Vagina (tissue), 2 donors: Measurements from ENCODE around the gene RPF1. TPM values are rescaled to one million over a fixed set of nuclear protein-coding genes. Genes with fewer than 3 reads are reported as not detected.
"Not testable (repeated sequence)": the region's sequence is repeated elsewhere in the genome, so short reads cannot be mapped to it uniquely, and the experiment has no call there.

Experiments
- DNase-seq, 2 donors: peaks; one replicate each; pipeline ENCODE4 v3.0.0-alpha.2; 2017; ENCODE audit errors: extremely low spot score in 2 of 2
- H3K27ac ChIP-seq: fragments of 200-600 bp; sonication (generic); one replicate; pipeline ENCODE4 v1.5.1; 2019
- H3K27me3 ChIP-seq: fragments of 200-600 bp; sonication (generic); one replicate; pipeline ENCODE4 v1.5.1; 2019
- H3K36me3 ChIP-seq, 2 donors: fragments of 200-600 bp; sonication (generic); one replicate each; pipeline ENCODE4 v1.5.1; 2017 to 2019
- H3K4me1 ChIP-seq: fragments of 200-600 bp; sonication (generic); one replicate; pipeline ENCODE4 v1.5.1; 2019
- H3K4me3 ChIP-seq, 2 donors: fragments of 200-600 bp; sonication (generic); 1 replicate in 1 of 2; 2 replicates in 1 of 2; pipeline ENCODE4 v1.5.1; 2016 to 2019
- H3K9me3 ChIP-seq: fragments of 200-600 bp; sonication (generic); one replicate; pipeline ENCODE4 v1.5.1; 2019
- CTCF ChIP-seq, 3 experiments: fragments of 450-650 bp in 2 of 3; fragments of 200-600 bp in 1 of 3; sonication (generic) in 1 of 3; IDR thresholded peaks; one replicate each; pipeline ENCODE4 v1.5.1; 2017 to 2019; ENCODE audit warnings: antibody characterized with exemption in 3 of 3, mild to moderate bottlenecking in 2 of 3, moderate library complexity in 2 of 3
- POLR2A ChIP-seq, 2 donors: fragments of 450-650 bp; IDR thresholded peaks; one replicate each; pipeline ENCODE4 v1.6.1; 2017; ENCODE audit warnings: antibody characterized with exemption in 2 of 2, mild to moderate bottlenecking in 2 of 2, moderate library complexity in 2 of 2
- POLR2AphosphoS5 ChIP-seq, 2 donors: sonication (generic); formaldehyde crosslinking; IDR thresholded peaks; one replicate each; pipeline ENCODE4 v1.9.0; 2017; ENCODE audit warnings: antibody characterized with exemption in 2 of 2, mild to moderate bottlenecking in 2 of 2, low read depth in 1 of 2; ENCODE audit not compliant: insufficient read depth in 1 of 2
- intact Hi-C: fragments of 100-400 bp; cut with DNase I; formaldehyde crosslinking; loops from one replicate; pipeline ENCODE4 v1.15.1; 2023
- total RNA-seq: library from RNA; depleted of rRNA; stranded (reverse); fragments of >200 nt; gene quantifications from one replicate; pipeline ENCODE4 v1.2.3, GENCODE V29; 2016

The RPF1 gene
- total RNA-seq, 1 donor from 2014 or later: 23.8 TPM

GRCh38 chr1:84504580-84505492 is 25.8 kb downstream of the RPF1 start:
- no peak for TF ChIP-seq CTCF (IDR thresholded peaks at IDR 0.05)
- TF ChIP-seq POLR2A (IDR thresholded peaks at IDR 0.05): no peak
- TF ChIP-seq POLR2AphosphoS5 (IDR thresholded peaks at IDR 0.05; ENCODE audit: insufficient read depth in 1 of 2, low read depth in 1 of 2): no peak
- intact Hi-C loops: loop anchor here (10.0 kb wide), 1 partner anchor 750 kb away; the partner anchor contains the start of gene C1orf52
- Histone ChIP-seq H3K27ac (peak overlapping the region; percentile 95), H3K4me3 (peak overlapping the region; percentile 62 to 90), H3K36me3 (no peaks in the 10 kb centered on the region), H3K4me1 (peaks cover 37% of the 10 kb centered on the region), H3K9me3 (no peaks in the 10 kb centered on the region), H3K27me3 (no peaks in the 10 kb centered on the region)
- DNase-seq: no peak

- no peaks in the 10 kb centered on the region for H3K36me3 ChIP-seq
- no peaks in the 10 kb centered on the region for H3K27me3 ChIP-seq
- no peak for DNase-seq
- H3K4me1 ChIP-seq: peaks cover 37% of the 10 kb centered on the region
- intact Hi-C loops: loop anchor here (10.0 kb wide), 1 partner anchor 749 kb away; the partner anchor contains the start of gene C1orf52
- no peaks in the 10 kb centered on the region for H3K9me3 ChIP-seq
- TF ChIP-seq POLR2A (IDR thresholded peaks at IDR 0.05) (no peak), CTCF (IDR thresholded peaks at IDR 0.05) (no peak), POLR2AphosphoS5 (IDR thresholded peaks at IDR 0.05; ENCODE audit: insufficient read depth in 1 of 2, low read depth in 1 of 2) (no peak)
- peak overlapping the region; percentile 62 to 90 for H3K4me3 ChIP-seq
- peak overlapping the region; percentile 95 for H3K27ac ChIP-seq
Measured at GRCh38 chr1:84505493-84506001, 26.5 kb downstream of the RPF1 start.

- Histone ChIP-seq H3K4me3 (peak within 1 kb of the TSS; percentile 62 to 90), H3K4me1 (peaks cover 37% of the 10 kb centered on the region), H3K27ac (peak within 1 kb of the TSS; percentile 95), H3K36me3 (no peaks in the 10 kb centered on the region), H3K27me3 (no peaks in the 10 kb centered on the region), H3K9me3 (no peaks in the 10 kb centered on the region)
- peak; percentile 97 for DNase-seq
- TF ChIP-seq POLR2A (IDR thresholded peaks at IDR 0.05) (peak in 1 of 2 donors; percentile 63), POLR2AphosphoS5 (IDR thresholded peaks at IDR 0.05; ENCODE audit: insufficient read depth in 1 of 2, low read depth in 1 of 2) (peak; percentile 76 to 96), CTCF (IDR thresholded peaks at IDR 0.05) (no peak)
- intact Hi-C loops: loop anchor here (10.0 kb wide), 1 partner anchor 749 kb away; the partner anchor contains the start of gene C1orf52
Measured at GRCh38 chr1:84506002-84506728, 27.1 kb downstream of the RPF1 start, which contains the start of the genes GNG5 and SPATA1. TSS of gene GNG5 (minus strand) at chr1:84506581. CDS start at chr1:84506091, 490 bp downstream. TSS of gene SPATA1 (plus strand) at chr1:84506386. CDS start at chr1:84516360, 9,974 bp downstream.

- Histone ChIP-seq H3K9me3 (no peaks in the 10 kb centered on the region), H3K4me1 (peaks cover 37% of the 10 kb centered on the region), H3K36me3 (no peaks in the 10 kb centered on the region), H3K27ac (peak overlapping the region; percentile 95), H3K4me3 (peak overlapping the region; percentile 62 to 90), H3K27me3 (no peaks in the 10 kb centered on the region)
- TF ChIP-seq POLR2AphosphoS5 (IDR thresholded peaks at IDR 0.05; ENCODE audit: insufficient read depth in 1 of 2, low read depth in 1 of 2) (no peak), POLR2A (IDR thresholded peaks at IDR 0.05) (no peak), CTCF (IDR thresholded peaks at IDR 0.05) (no peak)
- intact Hi-C loops: loop anchor here (10.0 kb wide), 1 partner anchor 748 kb away; the partner anchor contains the start of gene C1orf52
- DNase-seq: no peak
Measured at GRCh38 chr1:84506729-84507453, 27.8 kb downstream of the RPF1 start.

GRCh38 chr1:84507887-84508286 is 28.8 kb downstream of the RPF1 start:
- intact Hi-C loops: loop anchor here (10.0 kb wide), 1 partner anchor 747 kb away; the partner anchor contains the start of gene C1orf52
- not testable (repeated sequence) for H3K9me3 ChIP-seq, H3K4me3 ChIP-seq, DNase-seq, H3K27me3 ChIP-seq, H3K36me3 ChIP-seq, H3K27ac ChIP-seq
- H3K4me1 ChIP-seq: peaks cover 28% of the 10 kb centered on the region
